Activated CD4-positive, alpha-beta T cell treated with anti-CD3 and anti-CD28 coated beads, Interleukin-2, Interleukin-6, amounts not matched to agents 100 ng/mL and 50 ng/mL, durations not matched to agents 16 hours and 8 hours (primary cell): ENCODE measurements around the gene VPS18.

Experiments
- DNase-seq: peaks from one replicate; pipeline ENCODE4 v3.0.0-alpha.2; 2020

The VPS18 gene

GRCh38 chr15:40937762-40938535 lies 43.7 kb downstream of the VPS18 start:
- DNase-seq: no peak

- no peak for DNase-seq
These were observed 44.3 kb downstream of the VPS18 start for GRCh38 chr15:40938536-40938870.

GRCh38 chr15:40940296-40940801 lies 46.1 kb downstream of the VPS18 start:
- no peak for DNase-seq

GRCh38 chr15:40941068-40941527 lies 46.8 kb downstream of the VPS18 start:
- no peak for DNase-seq

- DNase-seq: peak; percentile 78
These were observed 47.5 kb downstream of the VPS18 start for GRCh38 chr15:40941528-40942336.

- no peak for DNase-seq
These were observed 48.1 kb downstream of the VPS18 start for GRCh38 chr15:40942337-40942854.

- DNase-seq: no peak
These were observed 48.6 kb downstream of the VPS18 start for GRCh38 chr15:40942878-40943277.

GRCh38 chr15:40943764-40944365 lies 49.6 kb downstream of the VPS18 start:
- DNase-seq: no peak

- no peak for DNase-seq
These were observed 50.5 kb downstream of the VPS18 start for GRCh38 chr15:40944510-40945296.

- no peak for DNase-seq
These were observed 54.6 kb downstream of the VPS18 start for GRCh38 chr15:40948706-40949473.

GRCh38 chr15:40949756-40950207 lies 55.5 kb downstream of the VPS18 start:
- DNase-seq: no peak

- DNase-seq: no peak
These were observed 57.5 kb downstream of the VPS18 start for GRCh38 chr15:40951764-40952163.

GRCh38 chr15:40952301-40952900 lies 58.2 kb downstream of the VPS18 start:
- no peak for DNase-seq

- peak; percentile 99 for DNase-seq
These were observed 58.9 kb downstream of the VPS18 start, which contains the start of gene CHAC1 for GRCh38 chr15:40952901-40953712. CHAC1 (plus strand) TSS chr15:40953471; CDS start chr15:40953584, 113 bp downstream.
